ENCODE data around the gene IQCN.
"Not testable (repeated sequence)": the region's sequence is repeated elsewhere in the genome, so short reads cannot be mapped to it uniquely, and the experiment has no call there.

IQCN gene

GRCh38 chr19:18214779-18215433 is 59.3 kb downstream of the IQCN start:
- FAIRE-seq: no peak
- no peak for DNase-seq (ENCODE audit: insufficient read length)

GRCh38 chr19:18211683-18212082 is 62.6 kb downstream of the IQCN start:
- no peak for FAIRE-seq
- DNase-seq (ENCODE audit: insufficient read length): no peak
- no peak for TF ChIP-seq POLR2A (IDR thresholded peaks at IDR 0.05; ENCODE audit: low read depth, low read length)
- no peak for TF ChIP-seq POLR2AphosphoS5 (IDR thresholded peaks at IDR 0.05; ENCODE audit: low read depth, low read length)
- TF ChIP-seq TAF1 (IDR thresholded peaks at IDR 0.05; ENCODE audit: borderline replicate concordance, low read depth, low read length): no peak

More at GRCh38 chr19:18214779-18215433, 59.3 kb downstream of the IQCN start:
- TF ChIP-seq POLR2AphosphoS5 (IDR thresholded peaks at IDR 0.05; ENCODE audit: low read depth, low read length): no peak
- TF ChIP-seq TAF1 (IDR thresholded peaks at IDR 0.05; ENCODE audit: borderline replicate concordance, low read depth, low read length): no peak
- TF ChIP-seq POLR2A (IDR thresholded peaks at IDR 0.05; ENCODE audit: low read depth, low read length): no peak

GRCh38 chr19:18209912-18210311 is 64.3 kb downstream of the IQCN start:
- not testable (repeated sequence) for FAIRE-seq; DNase-seq (ENCODE audit: insufficient read length)

- DNase-seq (ENCODE audit: insufficient read length) (no peak), FAIRE-seq (no peak)
- TF ChIP-seq POLR2A (IDR thresholded peaks at IDR 0.05; ENCODE audit: low read depth, low read length): no peak
- no peak for TF ChIP-seq POLR2AphosphoS5 (IDR thresholded peaks at IDR 0.05; ENCODE audit: low read depth, low read length)
- TF ChIP-seq TAF1 (IDR thresholded peaks at IDR 0.05; ENCODE audit: borderline replicate concordance, low read depth, low read length): no peak
Observed at GRCh38 chr19:18208098-18208951, 65.9 kb downstream of the IQCN start.

All from GM12892 (cell line).